PC-9 (cell line): Measurements from ENCODE around the gene PRKCB.

Experiments
- CTCF ChIP-seq: fragments of 200-600 bp; sonication (generic); conservative IDR thresholded peaks from 2 replicates; pipeline ENCODE4 v1.6.1; 2017; ENCODE audit warnings: mixed run types, antibody characterized with exemption, mild to moderate bottlenecking, moderate library complexity
- EZH2 ChIP-seq: fragments of 200-600 bp; sonication (generic); IDR thresholded peaks from 2 replicates; pipeline ENCODE4 v1.8.0; 2017; ENCODE audit warnings: antibody characterized with exemption, low read depth

GRCh38 chr16:24054741-24055491 is 219.1 kb downstream of the PRKCB start:
- TF ChIP-seq CTCF (no peak), EZH2 (no peak)
